A549 treated with dexamethasone at 1 μM for 4 hours (cell line): ENCODE results near the gene C12orf76. TPM values are rescaled to one million over a fixed set of nuclear protein-coding genes. Genes with fewer than 3 reads are reported as not detected.

Experiments used
- total RNA-seq: library from RNA; stranded (reverse); fragments of 200-300 nt; extraction: Qiagen RNA extraction; gene quantifications from 5 replicates; pipeline ENCODE4 v1.2.3, GENCODE V29; 2022

Gene C12orf76, protein sequence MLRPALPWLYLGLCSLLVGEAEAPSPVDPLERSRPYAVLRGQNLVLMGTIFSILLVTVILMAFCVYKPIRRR
- total RNA-seq = 5.7 to 7.1 TPM (median 6.6 TPM) in 5 replicates

DNA sequence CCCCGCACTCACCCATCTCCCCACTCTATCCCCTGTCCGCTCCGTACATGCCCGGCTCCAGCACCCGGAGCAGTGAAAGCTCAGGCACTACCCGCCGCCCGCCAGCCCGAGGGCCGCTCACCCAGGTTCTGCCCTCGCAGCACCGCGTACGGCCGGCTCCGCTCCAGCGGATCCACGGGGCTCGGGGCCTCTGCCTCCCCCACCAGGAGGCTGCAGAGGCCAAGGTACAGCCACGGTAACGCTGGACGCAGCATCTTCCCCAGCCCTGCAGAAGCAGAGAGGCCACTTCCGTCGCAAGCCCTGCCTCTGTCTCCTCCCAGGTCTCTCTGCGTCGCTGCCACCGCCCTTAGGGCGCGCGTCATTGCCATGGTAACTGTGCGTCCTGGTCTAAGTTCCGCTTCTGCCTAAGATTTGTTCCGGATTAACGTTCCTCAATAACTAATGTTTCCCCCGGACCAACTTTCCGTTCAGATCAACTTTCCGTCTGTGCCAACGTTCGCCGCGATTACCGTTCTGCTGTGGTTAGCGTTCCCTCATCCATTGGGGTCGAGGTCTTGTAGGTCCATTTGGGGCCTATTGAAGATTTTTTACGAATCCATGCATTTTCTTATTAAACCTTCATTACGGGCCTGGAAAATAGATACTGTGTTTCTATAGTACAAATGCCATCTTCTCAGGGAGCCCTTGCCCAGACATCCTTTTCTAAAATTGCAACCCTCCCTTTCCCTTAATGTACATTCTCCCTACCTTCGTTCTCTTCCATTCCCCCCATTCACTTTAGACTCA lies at the start of gene C12orf76:
C12orf76 (minus strand) TSS at position 281 of the 786 bp plus-strand sequence; CDS start at position 254, 27 bp downstream.

DNA sequence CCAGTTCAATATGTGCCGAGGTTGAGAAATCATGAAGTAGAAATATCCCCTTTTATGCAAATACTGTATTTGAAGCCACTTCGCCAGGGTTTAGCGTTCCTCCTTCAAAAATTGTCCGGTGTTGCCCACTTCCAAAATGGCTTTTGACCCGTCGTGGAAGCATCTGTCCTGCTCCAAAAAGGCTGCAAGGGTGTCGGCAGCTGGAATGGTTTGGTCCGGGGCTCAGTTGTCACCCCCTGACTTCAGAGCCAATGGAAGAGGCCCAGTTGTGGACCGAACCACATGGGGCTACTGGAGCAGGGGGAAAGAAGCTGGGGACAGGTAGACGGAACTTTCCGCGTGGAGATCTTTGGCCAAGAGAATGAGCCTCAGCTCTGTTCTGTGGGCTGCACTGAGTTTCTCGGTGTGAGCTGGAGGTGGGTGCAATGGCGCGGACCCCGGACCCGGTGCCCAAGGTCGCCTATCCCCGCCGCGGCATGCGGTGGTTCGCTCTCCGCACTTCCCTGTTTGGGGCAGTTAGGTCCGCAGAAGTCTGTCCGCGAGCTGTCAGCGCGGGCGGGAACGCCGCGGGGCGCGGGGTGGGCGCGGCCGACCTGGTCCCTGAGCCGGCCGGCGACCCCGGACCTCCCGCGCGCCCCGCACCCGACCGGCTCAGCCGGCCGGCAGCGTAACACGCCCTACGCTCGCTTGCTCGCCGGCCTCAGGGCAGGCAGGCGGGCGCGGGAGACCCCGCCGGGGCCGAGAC lies 49.2 kb downstream of the C12orf76 start, which contains the start of gene ANKRD13A:
ANKRD13A (plus strand) TSS at position 527 of the 745 bp plus-strand sequence. CDS start 259 bp downstream, outside the sequence.

DNA sequence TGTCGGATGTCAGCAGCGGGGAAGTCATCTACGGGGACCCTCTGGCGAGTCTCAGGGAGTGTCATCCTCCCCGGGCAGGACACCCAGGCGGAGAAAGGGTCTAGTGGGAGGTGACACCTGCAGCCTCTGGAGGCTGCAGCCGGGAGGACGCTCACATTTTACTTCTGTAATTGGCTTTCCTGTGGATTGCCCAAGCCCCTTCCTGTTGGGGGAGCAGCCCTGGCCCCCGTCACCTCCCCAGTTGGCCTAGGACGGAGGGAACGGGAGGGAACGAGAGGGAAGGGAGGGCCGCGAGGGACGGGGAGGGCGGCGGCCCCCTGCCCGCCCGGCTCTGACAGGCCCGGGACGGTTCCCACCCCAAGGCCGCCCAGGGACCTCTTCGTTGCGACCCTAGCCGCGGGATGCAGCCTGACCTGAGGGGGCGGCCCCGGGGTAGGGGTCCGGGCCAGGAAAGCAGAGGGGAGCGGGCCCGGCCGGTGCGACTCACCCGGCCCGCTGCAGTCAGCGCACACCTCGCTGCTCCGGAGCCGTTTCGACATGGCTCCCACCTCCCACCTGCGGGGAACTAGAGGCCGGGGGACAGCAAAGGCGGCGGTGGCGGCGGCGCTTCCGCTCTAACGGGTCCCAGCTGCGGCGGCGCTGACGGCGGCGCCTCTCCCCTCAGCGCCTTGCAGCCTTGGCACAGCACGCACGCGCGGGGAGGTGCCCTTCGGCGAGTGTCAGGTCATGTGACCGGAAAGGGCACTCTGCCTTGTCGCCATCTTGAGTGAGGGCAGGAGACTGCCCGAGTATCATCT lies 52.4 kb downstream of the C12orf76 start, which contains the start of gene GIT2:
GIT2 (minus strand) TSS at position 683 of the 797 bp plus-strand sequence; CDS start at position 539, 144 bp downstream.

Other genes with a start within 250 kb of the C12orf76 start
- 0.08 to 0.19 TPM (median 0.17 TPM) in 5 replicates for gene TRPV4, start 215.1 kb downstream of the C12orf76 start, total RNA-seq
- gene GLTP, start 168.0 kb downstream of the C12orf76 start, total RNA-seq = 20.3 to 23.0 TPM (median 21.6 TPM) in 5 replicates
- 14.3 to 18.1 TPM (median 17.1 TPM) in 5 replicates for gene TCHP, start 148.2 kb downstream of the C12orf76 start, total RNA-seq
- 15.8 to 24.2 TPM (median 22.3 TPM) in 5 replicates for gene GIT2, start 52.2 kb downstream of the C12orf76 start, total RNA-seq
- gene ANKRD13A, start 49.1 kb downstream of the C12orf76 start, total RNA-seq = 13.4 to 17.9 TPM (median 15.7 TPM) in 5 replicates
- 14.0 to 19.9 TPM (median 19.0 TPM) in 5 replicates for gene IFT81, start 75.8 kb upstream of the C12orf76 start, total RNA-seq
- gene ATP2A2, start 232.7 kb upstream of the C12orf76 start, total RNA-seq = 214 to 307 TPM (median 284 TPM) in 5 replicates